Measurements from ENCODE around the gene ZNF862. TPM values are rescaled to one million over a fixed set of nuclear protein-coding genes. Genes with fewer than 3 reads are reported as not detected.
A peak's percentile ranks its signal among the peaks of the same experiment; 100 is the strongest.

Gene ZNF862
- polyA plus RNA-seq, 1 donor from 2014 or later: 4.3 TPM

- H3K9me3 Mint-ChIP-seq: no peaks in the 10 kb centered on the region
- H3K36me3 Mint-ChIP-seq: peaks cover 16% of the 10 kb centered on the region
- peaks cover 0 to 3% (median 0%) of the 10 kb centered on the region in 3 donors for H3K4me1 Mint-ChIP-seq
- no peaks in the 10 kb centered on the region for H3K27me3 Mint-ChIP-seq
- H3K27ac Mint-ChIP-seq: no peak overlapping the region
- no peak overlapping the region for H3K4me3 Mint-ChIP-seq
These were observed 21.2 kb downstream of the ZNF862 start for GRCh38 chr7:149859369-149859768.

GRCh38 chr7:149859876-149860275 is 21.7 kb downstream of the ZNF862 start:
- H3K27ac Mint-ChIP-seq: no peak overlapping the region
- H3K4me1 Mint-ChIP-seq: peaks cover 0 to 3% (median 0%) of the 10 kb centered on the region in 3 donors
- H3K4me3 Mint-ChIP-seq: no peak overlapping the region
- H3K36me3 Mint-ChIP-seq: peaks cover 16% of the 10 kb centered on the region
- H3K27me3 Mint-ChIP-seq: no peaks in the 10 kb centered on the region
- no peaks in the 10 kb centered on the region for H3K9me3 Mint-ChIP-seq

- Mint-ChIP-seq H3K9me3 (no peaks in the 10 kb centered on the region), H3K4me1 (peaks cover 0 to 3% (median 2%) of the 10 kb centered on the region in 3 donors), H3K4me3 (peak overlapping the region in 1 of 4 donors; percentile 33), H3K27ac (no peak overlapping the region), H3K27me3 (no peaks in the 10 kb centered on the region), H3K36me3 (peaks cover 11% of the 10 kb centered on the region)
These were observed 22.9 kb downstream of the ZNF862 start for GRCh38 chr7:149860821-149861727.

- Mint-ChIP-seq H3K4me3 (no peak overlapping the region), H3K27ac (no peak overlapping the region), H3K36me3 (peaks cover 11% of the 10 kb centered on the region)
These were observed 23.5 kb downstream of the ZNF862 start for GRCh38 chr7:149861728-149862045.

GRCh38 chr7:149862156-149862555 is 24.0 kb downstream of the ZNF862 start:
- Mint-ChIP-seq H3K27ac (no peak overlapping the region), H3K4me3 (no peak overlapping the region), H3K27me3 (no peaks in the 10 kb centered on the region), H3K36me3 (peaks cover 11% of the 10 kb centered on the region), H3K4me1 (peaks cover 0 to 5% (median 2%) of the 10 kb centered on the region in 3 donors), H3K9me3 (no peaks in the 10 kb centered on the region)

More at GRCh38 chr7:149861728-149862045, 23.5 kb downstream of the ZNF862 start:
- Mint-ChIP-seq H3K27me3 (no peaks in the 10 kb centered on the region), H3K4me1 (peaks cover 0 to 3% (median 2%) of the 10 kb centered on the region in 3 donors), H3K9me3 (no peaks in the 10 kb centered on the region)

GRCh38 chr7:149863500-149863899 is 25.3 kb downstream of the ZNF862 start:
- Mint-ChIP-seq H3K4me1 (peaks cover 0 to 5% (median 2%) of the 10 kb centered on the region in 3 donors), H3K36me3 (peaks cover 9% of the 10 kb centered on the region), H3K4me3 (no peak overlapping the region), H3K27me3 (no peaks in the 10 kb centered on the region), H3K9me3 (no peaks in the 10 kb centered on the region), H3K27ac (no peak overlapping the region)

- H3K36me3 Mint-ChIP-seq: peaks cover 8% of the 10 kb centered on the region
- no peak overlapping the region for H3K27ac Mint-ChIP-seq
- H3K27me3 Mint-ChIP-seq: no peaks in the 10 kb centered on the region
- no peaks in the 10 kb centered on the region for H3K9me3 Mint-ChIP-seq
- no peak overlapping the region for H3K4me3 Mint-ChIP-seq
- H3K4me1 Mint-ChIP-seq: peaks cover 0 to 8% (median 2%) of the 10 kb centered on the region in 3 donors
These were observed 25.8 kb downstream of the ZNF862 start for GRCh38 chr7:149864023-149864422.

GRCh38 chr7:149864751-149865150 is 26.6 kb downstream of the ZNF862 start:
- Mint-ChIP-seq H3K36me3 (peaks cover 7% of the 10 kb centered on the region), H3K27me3 (no peaks in the 10 kb centered on the region), H3K4me1 (peaks cover 2 to 13% (median 4%) of the 10 kb centered on the region in 3 donors), H3K27ac (no peak overlapping the region), H3K9me3 (no peaks in the 10 kb centered on the region), H3K4me3 (no peak overlapping the region)

GRCh38 chr7:149865437-149865836 is 27.3 kb downstream of the ZNF862 start:
- H3K27me3 Mint-ChIP-seq: no peaks in the 10 kb centered on the region
- H3K4me1 Mint-ChIP-seq: peaks cover 6 to 18% (median 10%) of the 10 kb centered on the region in 3 donors
- H3K27ac Mint-ChIP-seq: peak overlapping the region in 1 of 3 donors; percentile 80
- peaks cover 5% of the 10 kb centered on the region for H3K36me3 Mint-ChIP-seq
- no peaks in the 10 kb centered on the region for H3K9me3 Mint-ChIP-seq
- H3K4me3 Mint-ChIP-seq: no peak overlapping the region

- no peak overlapping the region for H3K4me3 Mint-ChIP-seq
- peaks cover 4% of the 10 kb centered on the region for H3K36me3 Mint-ChIP-seq
- peaks cover 6 to 18% (median 10%) of the 10 kb centered on the region in 3 donors for H3K4me1 Mint-ChIP-seq
- H3K9me3 Mint-ChIP-seq: no peaks in the 10 kb centered on the region
- H3K27ac Mint-ChIP-seq: peak overlapping the region in 1 of 3 donors; percentile 80
- H3K27me3 Mint-ChIP-seq: no peaks in the 10 kb centered on the region
These were observed 28.1 kb downstream of the ZNF862 start for GRCh38 chr7:149866139-149866778.

GRCh38 chr7:149866779-149867447 is 28.7 kb downstream of the ZNF862 start:
- peaks cover 6 to 18% (median 10%) of the 10 kb centered on the region in 3 donors for H3K4me1 Mint-ChIP-seq
- no peak overlapping the region for H3K4me3 Mint-ChIP-seq

GRCh38 chr7:149867762-149868622 is 29.8 kb downstream of the ZNF862 start:
- Mint-ChIP-seq H3K4me1 (peaks cover 10 to 23% (median 12%) of the 10 kb centered on the region in 3 donors), H3K4me3 (no peak overlapping the region), H3K36me3 (no peaks in the 10 kb centered on the region), H3K9me3 (no peaks in the 10 kb centered on the region), H3K27me3 (no peaks in the 10 kb centered on the region), H3K27ac (no peak overlapping the region)

More at GRCh38 chr7:149866779-149867447, 28.7 kb downstream of the ZNF862 start:
- peaks cover 4% of the 10 kb centered on the region for H3K36me3 Mint-ChIP-seq
- H3K9me3 Mint-ChIP-seq: no peaks in the 10 kb centered on the region
- peak overlapping the region in 1 of 3 donors; percentile 43 for H3K27ac Mint-ChIP-seq
- no peaks in the 10 kb centered on the region for H3K27me3 Mint-ChIP-seq

GRCh38 chr7:149868623-149869290 is 30.6 kb downstream of the ZNF862 start:
- Mint-ChIP-seq H3K4me3 (peak overlapping the region in 2 of 4 donors; percentile 22 to 23), H3K27me3 (no peaks in the 10 kb centered on the region), H3K9me3 (no peaks in the 10 kb centered on the region), H3K27ac (no peak overlapping the region), H3K4me1 (peaks cover 10 to 23% (median 13%) of the 10 kb centered on the region in 3 donors), H3K36me3 (no peaks in the 10 kb centered on the region)

- Mint-ChIP-seq H3K9me3 (no peaks in the 10 kb centered on the region), H3K27ac (peak overlapping the region in 2 of 3 donors; percentile 78 to 82), H3K4me1 (peaks cover 10 to 23% (median 14%) of the 10 kb centered on the region in 3 donors), H3K4me3 (peak overlapping the region in 2 of 4 donors; percentile 23 to 30), H3K36me3 (no peaks in the 10 kb centered on the region), H3K27me3 (no peaks in the 10 kb centered on the region)
These were observed 31.1 kb downstream of the ZNF862 start for GRCh38 chr7:149869291-149869650.

All from IgD-negative memory B cell (primary cell).